Measurements from ENCODE around the gene OSCP1. TPM values are rescaled to one million over a fixed set of nuclear protein-coding genes. Genes with fewer than 3 reads are reported as not detected.
"Not testable (repeated sequence)": the region's sequence is repeated elsewhere in the genome, so short reads cannot be mapped to it uniquely, and the experiment has no call there.

Gene OSCP1, protein sequence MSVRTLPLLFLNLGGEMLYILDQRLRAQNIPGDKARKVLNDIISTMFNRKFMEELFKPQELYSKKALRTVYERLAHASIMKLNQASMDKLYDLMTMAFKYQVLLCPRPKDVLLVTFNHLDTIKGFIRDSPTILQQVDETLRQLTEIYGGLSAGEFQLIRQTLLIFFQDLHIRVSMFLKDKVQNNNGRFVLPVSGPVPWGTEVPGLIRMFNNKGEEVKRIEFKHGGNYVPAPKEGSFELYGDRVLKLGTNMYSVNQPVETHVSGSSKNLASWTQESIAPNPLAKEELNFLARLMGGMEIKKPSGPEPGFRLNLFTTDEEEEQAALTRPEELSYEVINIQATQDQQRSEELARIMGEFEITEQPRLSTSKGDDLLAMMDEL
- 18.2 and 21.0 TPM in 2 replicates for total RNA-seq
- long read RNA-seq, transcript OSCP1-201 (10 exons, 1,455 nt) = major isoform, 44 of 54 reads
- long read RNA-seq, partial matches to known transcripts = 0 of 54 reads
- long read RNA-seq, other reads (novel, unspliced or antisense) = 9 of 54 reads

DNA sequence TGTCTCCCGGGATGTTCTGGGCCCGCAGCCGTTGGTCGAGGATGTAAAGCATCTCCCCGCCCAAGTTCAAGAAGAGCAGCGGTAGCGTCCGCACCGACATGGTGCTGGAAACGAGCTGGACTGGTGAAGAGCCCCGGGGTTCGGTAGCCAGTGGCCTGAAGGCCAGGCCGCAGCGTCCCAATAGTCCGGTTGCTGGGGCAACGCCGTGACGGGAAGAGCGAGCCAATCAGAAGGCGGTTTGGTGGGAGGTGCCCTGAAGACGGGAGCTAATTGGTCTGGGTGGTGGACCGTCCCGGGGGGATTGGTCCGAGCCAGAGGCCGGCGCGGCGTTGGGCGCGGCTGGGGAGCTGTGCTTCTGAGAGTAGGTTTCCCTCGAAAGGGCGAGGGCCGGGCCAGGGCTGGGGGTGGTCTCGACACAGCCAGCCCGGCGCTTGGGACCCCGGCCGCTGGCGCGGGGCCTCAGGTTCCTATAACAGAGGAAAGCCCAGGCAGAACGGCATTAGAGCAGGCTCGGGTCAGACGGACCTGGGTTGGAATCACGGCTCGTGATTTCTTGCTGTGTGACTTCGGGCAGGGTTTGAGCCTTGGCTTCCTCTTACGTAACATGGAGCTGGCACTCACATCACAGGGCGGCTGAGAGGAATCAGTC lies at the start of gene OSCP1:
Gene OSCP1, minus strand, starts transcription at position 182 of the 649 bp plus-strand sequence. Its CDS starts 82 bp downstream, at position 100.
- Mint-ChIP-seq H3K9me3 (ENCODE audit: low read depth) (no peaks in the 10 kb centered on the region), H3K27ac (peak within 1 kb of the TSS; percentile 95), H3K27me3 (no peaks in the 10 kb centered on the region), H3K4me1 (ENCODE audit: low read depth) (peaks cover 12% of the 10 kb centered on the region), H3K4me3 (ENCODE audit: low read depth) (peak within 1 kb of the TSS; percentile 95), H3K36me3 (ENCODE audit: insufficient read depth) (peaks cover 4% of the 10 kb centered on the region)
- TF ChIP-seq, protein P1, sequence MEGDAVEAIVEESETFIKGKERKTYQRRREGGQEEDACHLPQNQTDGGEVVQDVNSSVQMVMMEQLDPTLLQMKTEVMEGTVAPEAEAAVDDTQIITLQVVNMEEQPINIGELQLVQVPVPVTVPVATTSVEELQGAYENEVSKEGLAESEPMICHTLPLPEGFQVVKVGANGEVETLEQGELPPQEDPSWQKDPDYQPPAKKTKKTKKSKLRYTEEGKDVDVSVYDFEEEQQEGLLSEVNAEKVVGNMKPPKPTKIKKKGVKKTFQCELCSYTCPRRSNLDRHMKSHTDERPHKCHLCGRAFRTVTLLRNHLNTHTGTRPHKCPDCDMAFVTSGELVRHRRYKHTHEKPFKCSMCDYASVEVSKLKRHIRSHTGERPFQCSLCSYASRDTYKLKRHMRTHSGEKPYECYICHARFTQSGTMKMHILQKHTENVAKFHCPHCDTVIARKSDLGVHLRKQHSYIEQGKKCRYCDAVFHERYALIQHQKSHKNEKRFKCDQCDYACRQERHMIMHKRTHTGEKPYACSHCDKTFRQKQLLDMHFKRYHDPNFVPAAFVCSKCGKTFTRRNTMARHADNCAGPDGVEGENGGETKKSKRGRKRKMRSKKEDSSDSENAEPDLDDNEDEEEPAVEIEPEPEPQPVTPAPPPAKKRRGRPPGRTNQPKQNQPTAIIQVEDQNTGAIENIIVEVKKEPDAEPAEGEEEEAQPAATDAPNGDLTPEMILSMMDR (IDR thresholded peaks at IDR 0.05; ENCODE audit: unreplicated experiment) = no peak
- peak; percentile 85 for DNase-seq (ENCODE audit: low spot score, unreplicated experiment)

DNA sequence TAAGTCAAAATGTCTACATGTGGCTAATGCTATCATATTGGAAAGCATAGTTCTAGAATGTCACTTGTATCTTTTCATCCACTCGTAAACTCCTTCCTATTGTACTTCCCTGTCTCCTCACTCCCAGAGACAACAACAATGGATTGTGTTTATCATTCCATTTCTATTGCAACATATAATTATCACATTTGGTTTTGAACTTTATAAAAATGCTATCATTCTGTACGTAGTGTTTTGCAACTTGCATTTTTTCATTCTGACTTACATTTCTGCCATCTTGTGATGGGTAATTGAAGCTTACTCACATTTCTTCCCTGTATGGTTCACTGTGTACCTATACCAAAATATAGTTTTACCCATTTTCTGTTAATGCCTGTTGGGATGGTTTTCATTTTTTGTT lies 47.0 kb upstream of the OSCP1 start:
- TF ChIP-seq, protein P1 (IDR thresholded peaks at IDR 0.05; ENCODE audit: unreplicated experiment) = no peak
- H3K36me3 Mint-ChIP-seq (ENCODE audit: insufficient read depth) = no peaks in the 10 kb centered on the region
- DNase-seq (ENCODE audit: low spot score, unreplicated experiment) = no peak
- no peaks in the 10 kb centered on the region for H3K9me3 Mint-ChIP-seq (ENCODE audit: low read depth)
- H3K27me3 Mint-ChIP-seq = no peaks in the 10 kb centered on the region
- no peak overlapping the region for H3K27ac Mint-ChIP-seq
- H3K4me3 Mint-ChIP-seq (ENCODE audit: low read depth) = no peak overlapping the region
- no peaks in the 10 kb centered on the region for H3K4me1 Mint-ChIP-seq (ENCODE audit: low read depth)

DNA sequence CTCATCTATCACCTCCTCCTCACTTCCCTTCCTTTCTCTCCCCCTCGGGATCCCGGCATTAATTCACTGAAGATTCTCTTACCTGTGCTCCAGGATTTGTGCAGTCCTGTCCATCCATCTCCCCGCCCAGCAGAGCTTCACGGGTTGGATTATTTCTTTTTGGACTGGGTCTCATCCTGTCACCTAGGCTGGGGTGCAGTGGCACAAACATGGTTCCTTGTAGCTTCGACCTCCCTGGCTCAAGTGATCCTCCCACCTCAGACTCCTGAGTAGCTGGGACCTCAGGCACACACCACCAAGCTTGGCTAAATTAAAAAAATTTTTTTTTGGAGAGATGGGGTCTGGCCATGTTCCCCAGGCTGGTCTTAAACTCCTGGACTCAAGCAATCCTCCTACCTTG lies 44.7 kb upstream of the OSCP1 start:
- H3K4me1 Mint-ChIP-seq (ENCODE audit: low read depth) = peaks cover 3% of the 10 kb centered on the region
- H3K9me3 Mint-ChIP-seq (ENCODE audit: low read depth) = no peaks in the 10 kb centered on the region
- TF ChIP-seq, protein P1 (IDR thresholded peaks at IDR 0.05; ENCODE audit: unreplicated experiment) = no peak
- no peak for DNase-seq (ENCODE audit: low spot score, unreplicated experiment)
- no peak overlapping the region for H3K27ac Mint-ChIP-seq
- no peaks in the 10 kb centered on the region for H3K36me3 Mint-ChIP-seq (ENCODE audit: insufficient read depth)
- H3K4me3 Mint-ChIP-seq (ENCODE audit: low read depth) = no peak overlapping the region
- no peaks in the 10 kb centered on the region for H3K27me3 Mint-ChIP-seq

DNA sequence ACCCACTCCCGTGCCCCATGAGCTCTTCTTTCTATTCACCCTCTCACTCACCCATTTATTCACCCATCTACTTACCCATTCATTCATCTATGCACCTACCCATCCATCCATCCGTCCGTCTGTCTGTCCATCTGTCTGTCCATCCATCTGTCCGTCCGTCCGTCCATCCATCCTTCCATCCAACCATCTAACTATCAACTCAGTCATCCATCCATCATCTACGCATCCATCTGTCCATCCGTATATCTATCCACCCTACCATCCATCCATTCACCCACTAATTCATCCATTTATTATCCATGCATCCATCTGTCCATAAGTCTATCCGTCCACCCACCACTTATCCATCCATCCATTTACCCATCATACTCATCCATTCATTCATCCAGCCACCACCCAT lies 43.3 kb upstream of the OSCP1 start:
- no peaks in the 10 kb centered on the region for H3K36me3 Mint-ChIP-seq (ENCODE audit: insufficient read depth)
- DNase-seq (ENCODE audit: low spot score, unreplicated experiment) = no peak
- H3K27me3 Mint-ChIP-seq = no peaks in the 10 kb centered on the region
- H3K9me3 Mint-ChIP-seq (ENCODE audit: low read depth) = no peaks in the 10 kb centered on the region
- no peak overlapping the region for H3K27ac Mint-ChIP-seq
- H3K4me3 Mint-ChIP-seq (ENCODE audit: low read depth) = no peak overlapping the region
- H3K4me1 Mint-ChIP-seq (ENCODE audit: low read depth) = peaks cover 16% of the 10 kb centered on the region
- TF ChIP-seq, protein P1 (IDR thresholded peaks at IDR 0.05; ENCODE audit: unreplicated experiment) = no peak

DNA sequence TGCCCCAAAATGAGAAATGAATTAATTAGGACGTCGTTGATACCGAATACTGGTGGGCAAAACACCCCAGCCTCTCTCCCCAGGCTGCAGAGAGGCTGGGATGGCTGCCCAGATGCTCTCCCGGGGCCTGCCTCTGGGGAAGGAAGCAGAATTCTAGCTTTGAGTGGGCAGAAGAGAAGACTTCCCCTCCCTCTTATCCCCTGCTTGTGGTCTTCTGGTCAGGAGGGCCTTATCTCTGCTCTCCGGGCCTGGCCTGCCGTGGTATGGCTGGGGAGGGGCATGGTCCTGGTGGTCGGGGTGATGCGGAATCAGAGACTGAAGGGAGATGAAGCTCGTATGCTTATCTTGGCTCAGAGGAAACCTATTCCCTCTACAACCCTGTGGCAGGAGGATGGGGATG lies 42.2 kb upstream of the OSCP1 start:
- peaks cover 21% of the 10 kb centered on the region for H3K4me1 Mint-ChIP-seq (ENCODE audit: low read depth)
- H3K27me3 Mint-ChIP-seq = no peaks in the 10 kb centered on the region
- TF ChIP-seq, protein P1 (IDR thresholded peaks at IDR 0.05; ENCODE audit: unreplicated experiment) = no peak
- H3K27ac Mint-ChIP-seq = no peak overlapping the region
- DNase-seq (ENCODE audit: low spot score, unreplicated experiment) = no peak
- no peaks in the 10 kb centered on the region for H3K36me3 Mint-ChIP-seq (ENCODE audit: insufficient read depth)
- H3K4me3 Mint-ChIP-seq (ENCODE audit: low read depth) = no peak overlapping the region
- no peaks in the 10 kb centered on the region for H3K9me3 Mint-ChIP-seq (ENCODE audit: low read depth)

DNA sequence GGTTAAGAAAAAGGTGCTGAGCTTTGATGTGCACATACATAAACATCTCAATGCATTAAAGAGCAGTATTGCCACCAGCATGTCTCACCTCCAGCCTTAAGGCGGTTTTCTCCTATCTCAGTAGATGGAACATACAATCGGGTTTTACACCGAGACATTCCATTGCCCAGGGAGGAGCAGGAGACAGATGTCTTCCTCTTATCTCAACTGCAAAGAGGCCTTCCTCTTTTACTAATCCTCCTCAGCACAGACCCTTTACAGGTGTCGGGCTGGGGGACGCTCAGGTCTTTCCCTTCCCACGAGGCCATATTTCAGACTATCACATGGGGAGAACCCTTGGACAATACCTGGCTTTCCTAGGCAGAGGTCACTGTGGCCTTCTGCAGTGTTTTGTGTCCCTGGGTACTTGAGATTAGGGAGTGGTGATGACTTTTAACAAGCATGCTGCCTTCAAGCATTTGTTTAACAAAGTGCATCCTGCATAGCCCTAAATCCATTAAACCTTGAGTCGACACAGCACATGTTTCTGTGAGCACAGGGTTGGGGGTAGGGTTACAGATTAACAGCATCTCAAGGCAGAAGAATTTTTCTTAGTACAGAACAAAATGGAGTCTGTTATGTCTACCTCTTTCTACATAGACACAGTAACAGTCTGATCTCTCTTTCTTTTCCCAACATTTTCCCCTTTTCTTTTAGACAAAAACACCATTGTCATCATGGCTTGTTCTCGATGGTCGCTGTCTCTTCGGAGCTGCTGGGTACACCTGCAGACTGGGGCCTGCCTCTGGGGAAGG lies 39.2 kb upstream of the OSCP1 start:
- H3K27me3 Mint-ChIP-seq = not testable (repeated sequence)

More for the DNA sequence above, 39.2 kb upstream of the OSCP1 start:
- Mint-ChIP-seq H3K27ac (peak overlapping the region; percentile 65), H3K4me1 (ENCODE audit: low read depth) (peaks cover 36% of the 10 kb centered on the region)
- not testable (repeated sequence) for H3K9me3 Mint-ChIP-seq (ENCODE audit: low read depth); DNase-seq (ENCODE audit: low spot score, unreplicated experiment); H3K36me3 Mint-ChIP-seq (ENCODE audit: insufficient read depth); H3K4me3 Mint-ChIP-seq (ENCODE audit: low read depth)

All from progenitor cell of endocrine pancreas (in vitro differentiated cells).